Tibial artery (tissue), 4 donors: Measurements from ENCODE around the gene TASP1.

Experiments
- DNase-seq, 2 donors: peaks; one replicate each; pipeline ENCODE4 v3.0.0-alpha.2; 2019
- H3K27ac ChIP-seq, 2 donors: fragments of 200-600 bp; sonication (generic) in 1 of 2; 1 replicate in 1 of 2; 2 replicates in 1 of 2; pipeline ENCODE4 v1.5.1; 2018 to 2019; ENCODE audit warnings: mild to moderate bottlenecking in 1 of 2
- H3K27me3 ChIP-seq, 2 donors: fragments of 200-600 bp; sonication (generic) in 1 of 2; one replicate each; pipeline versions ENCODE4 v1.5.1 to v1.6.0; 2016 to 2019
- H3K36me3 ChIP-seq, 3 donors: fragments of 200-600 bp; sonication (generic) in 2 of 3; one replicate each; pipeline ENCODE4 v1.5.1; 2016 to 2019; ENCODE audit warnings: mild to moderate bottlenecking in 2 of 3
- H3K4me1 ChIP-seq, 4 donors: fragments of 200-600 bp; sonication (generic) in 2 of 4; 1 replicate in 3 of 4; 2 replicates in 1 of 4; pipeline ENCODE4 v1.5.1; 2016 to 2019
- H3K4me3 ChIP-seq, 2 donors: fragments of 200-600 bp; sonication (generic) in 1 of 2; 1 replicate in 1 of 2; 2 replicates in 1 of 2; pipeline ENCODE4 v1.5.1; 2018 to 2019; ENCODE audit warnings: mild to moderate bottlenecking in 2 of 2
- H3K9me3 ChIP-seq, 3 donors: fragments of 200-600 bp; sonication (generic) in 1 of 3; one replicate each; pipeline ENCODE4 v1.5.1; 2016 to 2019
- intact Hi-C: fragments of 100-400 bp; cut with DNase I; formaldehyde crosslinking; loops from one replicate; pipeline ENCODE4 v1.15.0; 2023; ENCODE audit warnings: low total_unique reads
- TF ChIP-seq, protein P1 (sequence below), 2 experiments: fragments of 200-600 bp in 1 of 2; fragments of 450-650 bp in 1 of 2; IDR thresholded peaks; one replicate each; pipeline ENCODE4 v1.5.1; 2017 to 2019; ENCODE audit warnings: antibody characterized with exemption in 2 of 2, mild to moderate bottlenecking in 1 of 2, moderate library complexity in 1 of 2

Gene TASP1

DNA sequence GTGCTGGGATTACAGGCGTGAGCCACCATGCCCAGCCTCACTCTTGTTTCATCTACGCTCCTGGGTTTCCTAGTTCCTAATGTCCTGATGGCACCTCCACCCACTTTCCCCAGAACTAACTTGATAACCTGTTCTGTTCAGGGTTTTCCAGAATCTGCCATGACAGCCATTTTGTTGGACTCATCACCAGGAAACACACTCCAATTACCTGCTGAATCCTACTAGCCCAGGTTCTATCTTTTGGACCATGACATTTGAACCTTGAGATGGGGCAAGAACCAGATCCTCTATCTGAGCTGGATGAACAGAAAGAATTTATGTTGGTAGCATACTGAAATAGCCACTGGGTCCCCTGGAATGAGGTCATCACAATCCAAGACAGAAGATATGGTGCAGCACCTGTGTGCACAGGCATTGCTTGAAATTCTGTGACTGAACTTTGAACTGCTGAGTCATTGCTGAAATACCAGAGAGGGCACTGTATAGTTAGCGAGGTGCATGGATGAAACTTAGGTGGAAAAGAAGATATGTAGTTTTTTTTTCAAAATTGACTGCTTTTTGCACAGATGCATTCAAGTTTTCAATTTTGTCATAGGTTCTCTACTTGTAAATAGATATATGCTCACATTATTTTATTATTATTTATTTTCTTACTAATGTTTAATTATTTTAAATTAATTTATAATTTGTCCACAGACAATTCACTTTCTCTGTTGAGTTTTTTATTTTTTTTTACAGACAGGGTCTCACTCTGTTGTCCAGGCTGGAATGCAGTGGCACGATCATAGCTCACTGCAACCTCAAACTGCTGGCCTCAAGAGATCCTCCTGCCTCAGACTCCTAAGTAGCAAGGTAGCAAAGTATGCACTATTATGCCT lies 42.8 kb upstream of the TASP1 start:
- H3K4me1 ChIP-seq: no peaks in the 10 kb centered on the region
- intact Hi-C loops: no loop called here
- H3K36me3 ChIP-seq: no peaks in the 10 kb centered on the region
- TF ChIP-seq, protein P1, sequence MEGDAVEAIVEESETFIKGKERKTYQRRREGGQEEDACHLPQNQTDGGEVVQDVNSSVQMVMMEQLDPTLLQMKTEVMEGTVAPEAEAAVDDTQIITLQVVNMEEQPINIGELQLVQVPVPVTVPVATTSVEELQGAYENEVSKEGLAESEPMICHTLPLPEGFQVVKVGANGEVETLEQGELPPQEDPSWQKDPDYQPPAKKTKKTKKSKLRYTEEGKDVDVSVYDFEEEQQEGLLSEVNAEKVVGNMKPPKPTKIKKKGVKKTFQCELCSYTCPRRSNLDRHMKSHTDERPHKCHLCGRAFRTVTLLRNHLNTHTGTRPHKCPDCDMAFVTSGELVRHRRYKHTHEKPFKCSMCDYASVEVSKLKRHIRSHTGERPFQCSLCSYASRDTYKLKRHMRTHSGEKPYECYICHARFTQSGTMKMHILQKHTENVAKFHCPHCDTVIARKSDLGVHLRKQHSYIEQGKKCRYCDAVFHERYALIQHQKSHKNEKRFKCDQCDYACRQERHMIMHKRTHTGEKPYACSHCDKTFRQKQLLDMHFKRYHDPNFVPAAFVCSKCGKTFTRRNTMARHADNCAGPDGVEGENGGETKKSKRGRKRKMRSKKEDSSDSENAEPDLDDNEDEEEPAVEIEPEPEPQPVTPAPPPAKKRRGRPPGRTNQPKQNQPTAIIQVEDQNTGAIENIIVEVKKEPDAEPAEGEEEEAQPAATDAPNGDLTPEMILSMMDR (IDR thresholded peaks at IDR 0.05): no peak
- no peaks in the 10 kb centered on the region for H3K27me3 ChIP-seq
- H3K4me3 ChIP-seq: no peak overlapping the region
- no peak overlapping the region for H3K27ac ChIP-seq
- no peak for DNase-seq
- no peaks in the 10 kb centered on the region for H3K9me3 ChIP-seq

DNA sequence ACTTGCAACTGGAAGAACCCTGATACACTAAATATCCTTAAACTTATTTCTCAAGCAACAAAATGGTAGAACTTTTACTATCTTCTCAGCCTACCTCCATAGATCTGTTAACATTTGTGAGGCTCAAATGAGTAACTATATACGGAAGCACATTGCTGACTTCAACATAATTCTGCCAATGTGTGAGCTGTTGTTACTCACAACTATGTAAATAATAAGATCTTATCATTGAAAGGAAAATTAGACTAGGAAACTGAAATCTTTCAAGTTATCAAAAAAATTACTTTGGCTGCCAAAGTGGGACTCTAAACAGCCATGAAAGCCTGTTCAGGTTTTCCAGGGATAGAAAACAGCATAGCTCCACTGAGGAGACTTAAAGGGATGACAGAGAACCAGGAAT lies 40.2 kb upstream of the TASP1 start:
- no peak for DNase-seq
- Histone ChIP-seq H3K4me1 (no peaks in the 10 kb centered on the region), H3K36me3 (no peaks in the 10 kb centered on the region), H3K9me3 (no peaks in the 10 kb centered on the region), H3K27ac (no peak overlapping the region), H3K4me3 (no peak overlapping the region), H3K27me3 (no peaks in the 10 kb centered on the region)
- TF ChIP-seq, protein P1 (IDR thresholded peaks at IDR 0.05): no peak
- intact Hi-C loops: no loop called here

DNA sequence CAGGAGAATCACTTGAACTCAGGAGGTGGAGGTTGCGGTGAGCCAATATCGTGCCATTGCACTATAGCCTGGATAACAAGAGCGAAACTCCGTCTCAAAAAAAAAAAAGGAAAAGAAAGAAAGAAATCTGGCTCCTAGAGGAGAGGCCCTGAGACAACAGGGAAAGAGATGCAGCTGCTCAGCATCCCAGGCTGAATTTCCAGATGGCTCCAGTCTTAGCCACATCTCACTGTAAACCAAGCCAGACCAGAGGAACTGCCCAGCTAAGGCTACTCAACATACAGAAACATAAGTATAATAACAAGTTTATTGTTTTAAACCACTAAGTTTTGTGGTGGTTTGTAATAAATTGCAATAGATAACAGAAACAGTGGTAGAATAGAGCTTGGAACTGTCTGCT lies 38.5 kb upstream of the TASP1 start:
- H3K4me3 ChIP-seq: no peak overlapping the region
- H3K9me3 ChIP-seq: no peaks in the 10 kb centered on the region
- TF ChIP-seq, protein P1 (IDR thresholded peaks at IDR 0.05): no peak
- no peaks in the 10 kb centered on the region for H3K36me3 ChIP-seq
- H3K27ac ChIP-seq: no peak overlapping the region
- H3K4me1 ChIP-seq: peaks cover 0 to 7% (median 0%) of the 10 kb centered on the region in 4 donors
- no peaks in the 10 kb centered on the region for H3K27me3 ChIP-seq
- intact Hi-C loops: no loop called here
- no peak for DNase-seq

DNA sequence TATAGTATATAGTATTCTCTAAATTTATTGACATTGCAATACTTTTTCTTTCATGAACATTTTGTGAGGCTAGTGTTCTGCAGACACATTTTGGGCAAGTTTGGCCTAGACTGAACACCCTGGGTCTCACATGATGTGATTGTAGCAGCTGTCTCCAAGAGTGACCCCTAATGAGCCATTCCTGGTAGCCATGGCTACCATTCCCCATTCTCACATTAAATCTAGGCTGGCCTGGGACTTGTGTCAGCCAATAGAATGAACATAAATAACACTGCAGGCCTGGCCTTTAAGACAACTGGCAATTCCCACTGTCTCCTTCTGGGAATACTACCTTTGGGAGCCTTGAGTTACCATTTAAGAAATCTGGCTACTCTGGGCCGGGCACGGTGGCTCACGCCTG lies 38.0 kb upstream of the TASP1 start:
- Histone ChIP-seq H3K27me3 (no peaks in the 10 kb centered on the region), H3K27ac (no peak overlapping the region), H3K9me3 (no peaks in the 10 kb centered on the region), H3K36me3 (no peaks in the 10 kb centered on the region), H3K4me1 (peaks cover 0 to 11% (median 1%) of the 10 kb centered on the region in 4 donors), H3K4me3 (no peak overlapping the region)
- TF ChIP-seq, protein P1 (IDR thresholded peaks at IDR 0.05): no peak
- intact Hi-C loops: no loop called here
- DNase-seq: no peak

DNA sequence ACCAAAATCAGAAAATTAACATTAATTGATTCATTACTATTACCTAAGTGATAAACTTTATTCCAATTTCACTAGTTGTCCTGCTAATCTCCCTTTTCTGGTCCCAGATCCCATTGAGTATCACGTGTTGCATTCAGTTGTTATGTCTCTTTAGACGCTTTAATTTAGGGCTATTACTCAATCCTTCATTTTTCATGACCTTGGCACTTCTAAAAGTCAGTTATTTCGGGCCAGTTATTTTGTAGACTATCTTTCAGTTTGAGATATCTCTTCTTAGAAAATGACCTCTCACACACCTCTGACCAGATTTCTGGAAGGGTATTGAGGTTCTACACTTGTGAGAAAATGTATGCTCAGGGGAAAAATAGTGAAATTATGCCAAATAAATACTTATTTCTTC lies 34.0 kb upstream of the TASP1 start:
- peak overlapping the region; percentile 27 to 61 for H3K27ac ChIP-seq
- no peak overlapping the region for H3K4me3 ChIP-seq
- H3K4me1 ChIP-seq: peaks cover 0 to 40% (median 5%) of the 10 kb centered on the region in 4 donors
- intact Hi-C loops: no loop called here
- no peak for DNase-seq
- TF ChIP-seq, protein P1 (IDR thresholded peaks at IDR 0.05): no peak
- no peaks in the 10 kb centered on the region for H3K9me3 ChIP-seq
- H3K36me3 ChIP-seq: no peaks in the 10 kb centered on the region
- H3K27me3 ChIP-seq: no peaks in the 10 kb centered on the region
